ENCODE results near the gene RNPEPL1. TPM values are rescaled to one million over a fixed set of nuclear protein-coding genes. Genes with fewer than 3 reads are reported as not detected.

Gene RNPEPL1
- total RNA-seq, 1 experiment from 2014 or later = 101 TPM

- H3K36me3 ChIP-seq (ENCODE audit: low read depth) = peaks cover 41% of the 10 kb centered on the region
- no peak overlapping the region for H3K4me2 ChIP-seq
- no peak overlapping the region for H2AFZ ChIP-seq
- H3F3A ChIP-seq (ENCODE audit: insufficient read depth, low read depth) = peaks cover 5% of the 10 kb centered on the region; the same call in 1 of the 2 replicates
- no peaks in the 10 kb centered on the region for H3K27me3 ChIP-seq (ENCODE audit: insufficient read depth, low read depth)
- no peak overlapping the region for H3K4me3 ChIP-seq
- TF ChIP-seq EZH2 (IDR thresholded peaks at IDR 0.05; ENCODE audit: low read depth) (no peak), CTCF (conservative IDR thresholded peaks at IDR 0.05) (no peak)
- H3K4me1 ChIP-seq (replicated peaks; ENCODE audit: insufficient read depth) = no peaks in the 10 kb centered on the region
- no TSS peak for BruUV-seq (replicated peaks)
- ChIA-PET POLR2A (ENCODE audit: unreplicated experiment) (no interaction called here), CTCF (no interaction called here)
- intact Hi-C loops (cut with micrococcal nuclease; ENCODE audit: unreplicated experiment) = no loop called here
- peaks cover 16% of the 10 kb centered on the region; the same call in 1 of the 2 replicates for H3K79me2 ChIP-seq (ENCODE audit: low read depth)
- H3K27ac ChIP-seq = no peak overlapping the region
- peaks cover 21% of the 10 kb centered on the region; the same call in 1 of the 2 replicates for H3K9me3 ChIP-seq (ENCODE audit: insufficient read depth, low read depth)
- 0 out of 2 replicates have a peak, but pooled peaks cover 4% of the 10 kb centered on the region for H4K20me1 ChIP-seq (ENCODE audit: insufficient read depth)
- H3K9me2 ChIP-seq (ENCODE audit: insufficient read depth) = no peaks in the 10 kb centered on the region
- DNase-seq = no peak
Measured at GRCh38 chr2:240529344-240529999, 38.8 kb upstream of the RNPEPL1 start.

GRCh38 chr2:240530181-240530580 lies 38.1 kb upstream of the RNPEPL1 start:
- BruUV-seq (replicated peaks) = no TSS peak
- CTCF ChIA-PET = no interaction called here
- intact Hi-C loops (cut with micrococcal nuclease; ENCODE audit: unreplicated experiment) = no loop called here

GRCh38 chr2:240531038-240531437 lies 37.2 kb upstream of the RNPEPL1 start:
- BruUV-seq (replicated peaks) = no TSS peak
- Histone ChIP-seq H4K20me1 (ENCODE audit: insufficient read depth) (0 out of 2 replicates have a peak, but pooled peaks cover 4% of the 10 kb centered on the region), H3F3A (ENCODE audit: insufficient read depth, low read depth) (peaks cover 5% of the 10 kb centered on the region; the same call in 1 of the 2 replicates), H3K4me1 (replicated peaks; ENCODE audit: insufficient read depth) (no peaks in the 10 kb centered on the region), H3K9me3 (ENCODE audit: insufficient read depth, low read depth) (peaks cover 21% of the 10 kb centered on the region; the same call in 1 of the 2 replicates), H3K4me3 (no peak overlapping the region), H3K4me2 (no peak overlapping the region), H3K27ac (no peak overlapping the region), H3K9me2 (ENCODE audit: insufficient read depth) (no peaks in the 10 kb centered on the region), H2AFZ (no peak overlapping the region), H3K79me2 (ENCODE audit: low read depth) (peaks cover 20% of the 10 kb centered on the region; the same call in 1 of the 2 replicates), H3K27me3 (ENCODE audit: insufficient read depth, low read depth) (no peaks in the 10 kb centered on the region), H3K36me3 (ENCODE audit: low read depth) (peaks cover 32% of the 10 kb centered on the region)
- ChIA-PET POLR2A (ENCODE audit: unreplicated experiment) (no interaction called here), CTCF (no interaction called here)
- TF ChIP-seq CTCF (conservative IDR thresholded peaks at IDR 0.05) (no peak), EZH2 (IDR thresholded peaks at IDR 0.05; ENCODE audit: low read depth) (no peak)
- intact Hi-C loops (cut with micrococcal nuclease; ENCODE audit: unreplicated experiment) = no loop called here
- no peak for DNase-seq

More at GRCh38 chr2:240530181-240530580, 38.1 kb upstream of the RNPEPL1 start:
- no peak for DNase-seq
- Histone ChIP-seq H3F3A (ENCODE audit: insufficient read depth, low read depth) (peaks cover 5% of the 10 kb centered on the region; the same call in 1 of the 2 replicates), H3K4me3 (no peak overlapping the region), H3K9me2 (ENCODE audit: insufficient read depth) (no peaks in the 10 kb centered on the region), H3K9me3 (ENCODE audit: insufficient read depth, low read depth) (peaks cover 21% of the 10 kb centered on the region; the same call in 1 of the 2 replicates), H3K4me1 (replicated peaks; ENCODE audit: insufficient read depth) (no peaks in the 10 kb centered on the region), H3K27ac (no peak overlapping the region), H3K36me3 (ENCODE audit: low read depth) (peaks cover 35% of the 10 kb centered on the region), H3K27me3 (ENCODE audit: insufficient read depth, low read depth) (no peaks in the 10 kb centered on the region), H3K4me2 (no peak overlapping the region), H4K20me1 (ENCODE audit: insufficient read depth) (0 out of 2 replicates have a peak, but pooled peaks cover 4% of the 10 kb centered on the region), H3K79me2 (ENCODE audit: low read depth) (peaks cover 20% of the 10 kb centered on the region; the same call in 1 of the 2 replicates), H2AFZ (no peak overlapping the region)
- no peak for TF ChIP-seq CTCF (conservative IDR thresholded peaks at IDR 0.05)
- TF ChIP-seq EZH2 (IDR thresholded peaks at IDR 0.05; ENCODE audit: low read depth) = no peak
- POLR2A ChIA-PET (ENCODE audit: unreplicated experiment) = no interaction called here
